ENCODE data around the gene OR13C8.

The OR13C8 gene

GRCh38 chr9:104608336-104608735 is 39.4 kb downstream of the OR13C8 start:
- ChIA-PET CTCF (no interaction called here), POLR2A (no interaction called here)
- DNase-seq (ENCODE audit: low read depth, low spot score), result no peak
- no peak for TF ChIP-seq CTCF (IDR thresholded peaks at IDR 0.05; ENCODE audit: insufficient read depth, low read length, missing control alignments)
- no peak overlapping the region for H3K4me3 ChIP-seq (ENCODE audit: low read depth, low read length)

DNA sequence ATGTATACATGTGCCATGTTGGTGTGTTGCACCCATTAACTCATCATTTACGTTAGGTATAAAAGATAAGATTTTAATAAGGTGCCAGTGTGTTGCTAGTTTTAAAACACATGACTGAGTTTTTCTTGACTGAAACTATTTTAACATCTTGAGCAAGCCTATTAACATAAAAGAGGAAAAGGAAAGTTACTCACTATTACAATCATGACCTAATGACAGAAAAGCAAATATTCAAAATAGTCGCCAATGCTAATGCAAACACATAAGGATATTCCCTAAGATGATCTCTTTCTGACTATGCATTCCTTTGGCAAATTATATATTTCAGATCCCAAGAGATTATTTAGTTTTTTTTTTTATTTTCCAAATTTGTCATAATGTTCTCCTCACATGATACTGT is 42.2 kb downstream of the OR13C8 start:
- ChIA-PET CTCF (no interaction called here), POLR2A (no interaction called here)
- TF ChIP-seq CTCF (IDR thresholded peaks at IDR 0.05; ENCODE audit: insufficient read depth, low read length, missing control alignments), result no peak
- DNase-seq (ENCODE audit: low read depth, low spot score), result no peak
- H3K4me3 ChIP-seq (ENCODE audit: low read depth, low read length), result no peak overlapping the region

DNA sequence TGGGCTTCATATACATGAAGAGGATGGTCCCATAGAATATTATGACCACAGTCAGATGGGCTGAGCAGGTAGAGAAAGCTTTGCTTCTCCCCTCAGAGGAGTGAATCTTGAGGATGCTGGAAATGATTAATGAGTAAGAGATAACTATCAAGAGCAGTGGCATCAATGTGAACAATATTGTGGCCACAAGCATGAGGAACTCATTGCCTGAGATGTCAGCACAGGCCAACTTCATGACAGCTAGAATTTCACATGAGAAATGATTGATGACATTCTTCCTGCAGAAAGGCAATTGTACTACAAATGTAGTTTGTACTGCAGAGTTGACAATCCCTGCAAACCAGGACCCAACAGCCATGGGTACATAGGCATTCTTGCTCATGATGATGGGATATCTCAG is 48.5 kb downstream of the OR13C8 start:
- ChIA-PET POLR2A (no interaction called here), CTCF (no interaction called here)
- DNase-seq (ENCODE audit: low read depth, low spot score), result no peak
- H3K4me3 ChIP-seq (ENCODE audit: low read depth, low read length), result no peak overlapping the region
- no peak for TF ChIP-seq CTCF (IDR thresholded peaks at IDR 0.05; ENCODE audit: insufficient read depth, low read length, missing control alignments)

GRCh38 chr9:104618104-104618503 is 49.1 kb downstream of the OR13C8 start, which contains the start of gene OR13C9:
Gene OR13C9, minus strand, starts transcription at chr9:104618204. Its CDS starts 0 bp downstream, at chr9:104618204.
- DNase-seq (ENCODE audit: low read depth, low spot score), result no peak
- ChIA-PET CTCF (no interaction called here), POLR2A (no interaction called here)
- no peak for TF ChIP-seq CTCF (IDR thresholded peaks at IDR 0.05; ENCODE audit: insufficient read depth, low read length, missing control alignments)
- no peak within 1 kb of the TSS for H3K4me3 ChIP-seq (ENCODE audit: low read depth, low read length)
